Activated CD8-positive, alpha-beta memory T cell treated with anti-CD3 and anti-CD28 coated beads, Interleukin-2, amount 50 U/mL, for 1 hour (primary cell): ENCODE data around the gene SLC2A4RG.
"Not testable (repeated sequence)": the region's sequence is repeated elsewhere in the genome, so short reads cannot be mapped to it uniquely, and the experiment has no call there.

Source experiments
- DNase-seq: peaks from one replicate; pipeline ENCODE4 v3.0.0-alpha.2; 2020; ENCODE audit errors: extremely low read depth

Gene SLC2A4RG

DNA sequence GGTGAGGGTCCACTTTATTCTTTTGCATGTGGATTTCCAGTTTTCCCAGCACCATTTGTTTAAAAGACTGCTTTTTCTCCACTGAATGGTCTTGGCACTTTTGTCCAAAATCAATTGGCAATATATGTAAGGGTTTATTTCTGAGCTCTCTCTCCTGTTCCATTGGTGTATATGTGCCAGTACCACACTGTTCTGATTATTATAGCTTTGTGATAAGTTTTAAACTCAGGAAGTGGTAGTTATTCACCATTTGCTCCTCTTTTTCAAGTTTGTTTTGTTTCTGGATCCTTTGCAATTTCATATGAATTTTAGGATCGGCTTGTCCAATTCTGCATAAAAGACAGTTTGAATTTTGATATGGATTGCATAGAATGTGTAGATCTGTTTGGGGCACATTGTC lies 27.4 kb upstream of the SLC2A4RG start:
- DNase-seq, result no peak

DNA sequence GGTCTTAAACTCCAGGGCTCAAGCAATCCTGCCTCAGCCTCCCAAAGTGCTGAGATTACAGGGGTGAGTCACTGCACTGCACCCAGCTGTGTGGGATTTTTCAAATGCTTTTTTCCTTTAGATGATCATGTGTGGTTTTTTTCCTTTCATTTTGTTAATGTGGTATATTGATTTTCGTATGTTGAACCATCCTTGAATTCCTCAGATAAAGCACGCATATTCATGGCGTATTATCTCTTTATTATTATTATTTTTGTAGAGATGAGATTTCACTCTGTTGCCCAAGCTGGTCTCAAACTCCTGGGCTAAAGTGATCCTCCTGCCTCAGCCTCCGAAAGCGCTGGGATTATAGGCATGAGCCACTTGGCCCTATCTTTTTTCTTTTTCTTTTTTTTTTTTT lies 24.7 kb upstream of the SLC2A4RG start:
- DNase-seq, result no peak

DNA sequence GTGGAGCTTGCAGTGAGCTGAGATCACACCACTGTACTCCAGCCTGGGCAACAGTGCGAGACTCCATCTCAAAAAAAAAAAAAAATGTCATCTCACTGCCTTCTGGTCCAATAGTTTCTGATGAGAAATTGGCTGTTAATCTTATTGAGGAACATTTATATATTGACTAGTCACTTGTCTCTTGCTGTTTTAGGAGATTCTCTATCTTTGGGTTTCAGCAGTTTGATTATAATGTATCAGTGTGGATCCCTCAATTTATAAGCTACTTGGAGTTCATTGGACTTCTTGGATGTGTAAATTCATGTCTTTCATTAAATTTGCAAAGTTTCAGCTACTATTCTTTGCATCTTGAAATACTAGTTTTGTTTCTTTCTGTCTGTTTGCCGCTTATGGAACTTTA lies 20.6 kb upstream of the SLC2A4RG start:
- no peak for DNase-seq

DNA sequence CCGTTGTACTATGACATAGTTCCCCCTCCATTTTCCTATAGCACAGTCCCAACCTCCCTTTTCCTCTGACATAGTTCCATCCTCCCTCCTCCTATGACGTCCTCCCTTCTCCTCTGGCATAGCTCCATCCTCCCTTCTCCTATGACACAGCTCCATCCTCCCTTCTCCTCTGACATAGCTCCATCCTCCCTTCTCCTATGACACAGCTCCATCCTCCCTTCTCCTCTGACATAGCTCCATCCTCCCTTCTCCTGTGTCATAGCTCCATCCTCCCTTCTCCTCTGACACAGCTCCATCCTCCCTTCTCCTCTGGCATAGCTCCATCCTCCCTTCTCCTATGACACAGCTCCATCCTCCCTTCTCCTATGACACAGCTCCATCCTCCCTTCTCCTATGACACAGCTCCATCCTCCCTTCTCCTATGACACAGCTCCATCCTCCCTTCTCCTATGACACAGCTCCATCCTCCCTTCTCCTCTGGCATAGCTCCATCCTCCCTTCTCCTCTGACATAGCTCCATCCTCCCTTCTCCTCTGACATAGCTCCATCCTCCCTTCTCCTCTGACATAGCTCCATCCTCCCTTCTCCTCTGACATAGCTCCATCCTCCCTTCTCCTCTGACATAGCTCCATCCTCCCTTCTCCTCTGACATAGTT lies 16.5 kb upstream of the SLC2A4RG start:
- DNase-seq, result not testable (repeated sequence)

DNA sequence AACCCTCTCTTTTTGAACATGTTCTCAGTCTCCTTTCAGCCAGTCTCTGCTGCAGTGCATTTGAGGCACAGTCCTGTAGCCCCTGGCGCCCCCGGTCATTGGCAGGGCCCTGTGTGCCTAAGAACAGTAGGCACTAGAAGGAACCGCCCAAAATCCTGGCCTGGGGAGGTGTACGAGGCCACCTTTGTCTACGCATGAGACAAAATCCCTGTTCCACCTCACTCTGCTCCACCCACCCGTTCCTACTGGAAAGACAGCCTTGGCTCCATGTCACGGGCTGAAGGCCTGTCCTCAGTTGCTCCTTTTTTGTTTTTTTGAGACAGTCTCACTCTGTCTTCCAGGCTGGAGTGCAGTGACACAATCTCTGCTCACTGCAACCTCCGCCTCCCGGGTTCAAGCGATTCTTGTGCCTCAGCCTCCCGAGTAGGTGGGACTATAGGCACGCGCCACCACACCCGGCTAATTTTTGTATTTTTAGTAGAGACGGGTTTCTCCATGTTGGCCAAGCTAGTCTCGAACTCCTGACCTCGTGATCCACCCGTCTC lies 9.3 kb upstream of the SLC2A4RG start:
- DNase-seq, result not testable (repeated sequence)

DNA sequence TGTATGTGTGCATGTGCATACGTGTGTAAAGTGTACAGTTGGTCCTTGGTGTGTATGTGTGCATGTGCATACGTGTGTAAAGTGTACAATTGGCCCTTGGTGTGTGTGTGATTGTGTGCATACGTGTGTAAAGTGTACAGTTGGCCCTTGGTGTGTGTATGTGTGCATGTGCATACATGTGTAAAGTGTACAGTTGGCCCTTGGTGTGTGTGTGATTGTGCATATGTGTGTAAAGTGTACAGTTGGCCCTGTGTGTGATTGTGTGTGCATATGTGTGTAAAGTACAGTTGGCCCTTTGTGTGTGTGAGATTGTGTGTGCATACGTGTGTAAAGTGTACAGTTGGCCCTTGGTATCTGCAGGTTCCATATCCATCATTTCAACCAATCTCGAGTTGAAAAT lies 8.2 kb upstream of the SLC2A4RG start:
- no peak for DNase-seq

- DNase-seq, result no peak
Measured at GRCh38 chr20:63732118-63733095, 7.2 kb upstream of the SLC2A4RG start.

GRCh38 chr20:63733117-63733516 lies 6.5 kb upstream of the SLC2A4RG start:
- no peak for DNase-seq

- no peak for DNase-seq
Measured at GRCh38 chr20:63733579-63734081, 5.9 kb upstream of the SLC2A4RG start.

DNA sequence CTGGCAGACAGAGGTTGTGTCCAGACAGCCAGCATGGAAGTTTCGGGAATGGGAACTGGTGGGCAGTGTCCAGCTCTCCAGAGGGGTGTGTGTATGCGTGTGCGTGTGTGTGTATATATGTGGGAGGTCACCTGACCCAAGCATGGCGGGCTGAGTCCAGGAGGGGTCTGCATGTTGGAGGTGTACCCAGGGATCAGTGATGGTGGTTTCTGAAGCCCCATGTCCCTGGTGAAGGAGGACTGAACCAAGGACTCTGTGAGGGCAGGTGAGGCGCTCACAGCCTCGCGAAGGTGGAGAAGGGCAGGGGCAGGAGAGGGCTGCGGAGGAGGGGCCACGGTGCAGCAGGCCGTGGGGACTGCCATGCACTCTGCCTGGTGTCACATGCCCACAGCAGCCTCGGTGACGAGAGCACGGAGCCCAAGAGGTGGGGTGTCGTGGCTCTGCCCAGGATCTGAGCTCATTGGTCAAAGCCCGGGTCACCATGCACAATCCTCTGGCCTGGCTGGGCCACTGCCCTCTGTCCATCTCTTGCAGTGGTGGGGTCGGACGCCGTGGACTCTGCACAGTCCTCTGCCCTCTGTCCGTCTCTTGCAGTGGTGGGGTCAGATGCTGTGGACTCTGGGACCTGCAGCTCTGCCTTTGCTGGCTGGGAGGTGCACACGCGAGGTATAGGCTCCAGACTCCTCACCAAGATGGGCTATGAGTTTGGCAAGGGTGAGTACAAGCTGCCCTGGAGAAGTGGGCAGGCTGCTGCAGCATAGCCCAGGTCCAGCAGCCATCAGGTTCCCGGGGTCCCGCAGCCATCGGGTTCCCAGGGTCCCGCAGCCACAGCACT lies 5.2 kb upstream of the SLC2A4RG start:
- no peak for DNase-seq

DNA sequence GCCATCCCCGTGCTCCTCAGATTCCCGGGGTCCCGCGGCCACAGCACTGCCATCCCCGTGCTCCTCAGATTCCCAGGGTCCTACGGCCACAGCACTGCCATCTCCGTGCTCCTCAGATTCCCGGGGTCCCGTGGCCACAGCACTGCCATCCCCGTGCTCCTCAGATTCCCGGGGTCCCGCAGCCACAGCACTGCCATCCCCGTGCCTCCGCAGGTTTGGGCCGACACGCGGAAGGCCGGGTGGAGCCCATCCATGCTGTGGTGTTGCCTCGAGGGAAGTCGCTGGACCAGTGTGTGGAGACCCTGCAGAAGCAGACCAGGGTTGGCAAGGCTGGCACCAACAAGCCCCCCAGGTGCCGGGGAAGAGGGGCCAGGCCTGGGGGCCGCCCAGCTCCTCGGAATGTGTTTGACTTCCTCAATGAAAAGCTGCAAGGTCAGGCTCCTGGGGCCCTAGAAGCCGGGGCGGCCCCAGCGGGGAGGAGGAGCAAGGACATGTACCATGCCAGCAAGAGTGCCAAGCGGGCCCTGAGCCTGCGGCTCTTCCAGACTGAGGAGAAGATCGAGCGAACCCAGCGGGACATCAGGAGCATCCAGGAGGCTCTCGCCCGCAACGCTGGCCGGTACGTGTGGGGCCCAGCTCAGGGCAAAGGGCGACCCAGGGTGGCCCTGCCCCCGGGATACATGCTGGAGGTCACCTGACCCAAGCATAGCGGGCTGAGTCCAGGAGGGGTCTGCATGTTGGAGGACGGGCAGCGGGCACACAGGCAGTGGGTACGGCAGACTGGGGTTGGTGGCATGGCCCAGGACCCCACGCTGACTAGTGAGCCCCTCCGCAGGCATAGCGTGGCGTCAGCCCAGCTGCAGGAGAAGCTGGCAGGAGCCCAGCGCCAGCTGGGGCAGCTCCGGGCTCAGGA lies 4.4 kb upstream of the SLC2A4RG start:
- DNase-seq, result no peak

DNA sequence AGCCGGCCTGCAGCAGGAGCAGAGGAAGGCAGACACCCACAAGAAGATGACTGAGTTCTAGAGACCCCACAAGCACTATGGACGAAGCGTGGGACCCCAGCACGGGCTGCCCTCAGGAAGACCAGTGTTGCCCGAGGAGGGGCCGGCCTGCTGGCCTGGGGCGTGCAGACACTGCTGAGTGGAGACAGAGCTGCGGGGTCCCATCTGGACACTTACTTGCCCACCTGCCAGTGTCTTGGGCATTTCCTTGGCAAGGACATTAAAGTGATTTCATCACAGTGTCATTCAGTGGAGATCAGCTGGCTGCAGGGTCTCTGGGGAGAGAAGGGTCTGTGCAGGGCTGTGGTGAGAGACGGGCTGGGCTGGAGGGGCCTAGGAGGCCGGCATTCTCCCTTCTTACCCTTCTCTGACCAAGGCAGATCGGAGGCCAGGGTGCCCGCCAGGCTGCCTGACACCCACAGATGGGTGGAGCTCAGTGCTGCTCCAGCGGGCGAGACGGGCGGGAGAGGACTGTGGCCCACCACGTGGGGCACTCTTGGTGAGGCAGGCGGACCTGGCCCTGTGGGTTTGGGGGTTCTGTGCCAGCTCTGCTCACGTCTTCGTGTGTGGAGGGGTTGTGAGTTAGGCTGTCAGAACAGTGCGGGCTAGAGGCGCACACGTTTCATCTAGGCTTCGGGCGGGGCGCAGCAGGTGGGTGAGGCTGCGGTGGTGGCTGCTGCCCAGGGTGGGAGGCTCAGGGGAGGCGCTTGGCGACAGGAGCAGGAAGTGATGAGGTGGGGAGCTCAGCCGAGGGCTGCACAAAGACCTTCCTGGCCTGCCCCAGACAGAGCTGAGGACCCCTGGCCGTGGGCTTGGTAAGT lies 3.5 kb upstream of the SLC2A4RG start, which contains the start of gene LIME1:
Gene LIME1 (plus strand): TSS at position 806 of the 860 bp plus-strand sequence. CDS start 886 bp downstream, outside the sequence.
- peak; percentile 74 for DNase-seq

DNA sequence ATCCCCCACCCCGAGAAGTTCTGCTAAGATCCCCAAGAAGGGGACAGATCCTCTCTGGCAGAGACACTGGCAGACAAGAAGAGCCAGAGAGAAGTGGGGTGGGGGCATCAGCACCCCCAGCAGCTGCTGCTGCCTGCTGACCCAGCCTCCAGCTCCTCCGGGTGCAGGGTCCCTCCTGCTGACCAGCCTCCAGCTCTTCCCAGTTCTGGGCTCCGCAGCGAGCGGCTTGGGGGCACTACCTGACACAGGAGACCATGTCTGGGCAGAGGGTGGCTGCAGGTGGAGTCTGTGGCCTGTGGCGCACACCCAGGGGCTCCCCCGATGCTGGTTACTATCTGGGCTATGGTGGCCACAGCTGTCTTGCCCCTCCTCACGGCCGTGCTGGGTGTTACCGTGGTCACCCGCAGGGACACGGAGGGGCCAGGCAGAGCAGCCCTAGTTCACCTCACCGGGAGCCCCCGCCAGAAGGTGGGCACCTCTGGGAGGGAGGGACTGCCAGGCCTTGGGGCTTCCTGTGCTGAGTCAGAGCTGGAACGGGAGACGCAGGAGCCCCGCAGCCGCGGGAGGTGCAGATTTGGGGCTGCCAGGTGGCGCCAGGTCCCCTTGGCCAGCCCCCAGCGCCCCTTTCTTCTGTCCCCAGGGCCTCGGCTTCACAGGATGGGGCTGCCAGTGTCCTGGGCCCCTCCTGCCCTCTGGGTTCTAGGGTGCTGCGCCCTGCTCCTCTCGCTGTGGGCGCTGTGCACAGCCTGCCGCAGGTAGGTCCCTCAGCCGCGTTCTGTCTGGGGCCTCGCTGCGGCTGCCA lies 2.5 kb upstream of the SLC2A4RG start:
- DNase-seq, result no peak

GRCh38 chr20:63737695-63737944 lies 2.0 kb upstream of the SLC2A4RG start:
- no peak for DNase-seq

DNA sequence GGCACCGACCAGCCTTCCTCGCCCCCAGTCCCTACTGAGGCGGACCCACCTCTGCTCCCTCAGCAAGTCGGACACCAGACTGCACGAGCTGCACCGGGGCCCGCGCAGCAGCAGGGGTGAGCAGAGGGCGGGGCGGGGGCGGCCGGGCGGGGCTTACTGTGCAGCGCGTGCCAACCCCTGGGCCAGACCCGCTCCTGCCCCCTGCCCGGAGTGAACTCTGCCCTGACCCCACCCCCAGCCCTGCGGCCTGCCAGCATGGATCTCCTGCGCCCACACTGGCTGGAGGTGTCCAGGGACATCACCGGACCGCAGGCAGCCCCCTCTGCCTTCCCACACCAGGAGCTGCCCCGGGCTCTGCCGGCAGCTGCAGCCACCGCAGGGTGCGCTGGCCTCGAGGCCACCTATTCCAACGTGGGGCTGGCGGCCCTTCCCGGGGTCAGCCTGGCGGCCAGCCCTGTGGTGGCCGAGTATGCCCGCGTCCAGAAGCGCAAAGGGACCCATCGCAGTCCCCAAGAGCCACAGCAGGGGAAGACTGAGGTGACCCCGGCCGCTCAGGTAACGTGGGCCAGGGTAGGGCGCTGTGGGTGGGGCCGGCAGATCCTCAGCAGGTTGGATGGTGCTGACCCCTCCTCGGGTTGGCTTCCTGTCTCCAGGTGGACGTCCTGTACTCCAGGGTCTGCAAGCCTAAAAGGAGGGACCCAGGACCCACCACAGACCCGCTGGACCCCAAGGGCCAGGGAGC lies 1.5 kb upstream of the SLC2A4RG start:
- DNase-seq, result no peak

GRCh38 chr20:63738687-63739129 lies 868 bp upstream of the SLC2A4RG start:
- DNase-seq, result no peak

GRCh38 chr20:63740070-63740626 lies 572 bp downstream of the SLC2A4RG start:
- DNase-seq, result no peak
